ENCODE data around the gene CBL.

CBL gene

DNA sequence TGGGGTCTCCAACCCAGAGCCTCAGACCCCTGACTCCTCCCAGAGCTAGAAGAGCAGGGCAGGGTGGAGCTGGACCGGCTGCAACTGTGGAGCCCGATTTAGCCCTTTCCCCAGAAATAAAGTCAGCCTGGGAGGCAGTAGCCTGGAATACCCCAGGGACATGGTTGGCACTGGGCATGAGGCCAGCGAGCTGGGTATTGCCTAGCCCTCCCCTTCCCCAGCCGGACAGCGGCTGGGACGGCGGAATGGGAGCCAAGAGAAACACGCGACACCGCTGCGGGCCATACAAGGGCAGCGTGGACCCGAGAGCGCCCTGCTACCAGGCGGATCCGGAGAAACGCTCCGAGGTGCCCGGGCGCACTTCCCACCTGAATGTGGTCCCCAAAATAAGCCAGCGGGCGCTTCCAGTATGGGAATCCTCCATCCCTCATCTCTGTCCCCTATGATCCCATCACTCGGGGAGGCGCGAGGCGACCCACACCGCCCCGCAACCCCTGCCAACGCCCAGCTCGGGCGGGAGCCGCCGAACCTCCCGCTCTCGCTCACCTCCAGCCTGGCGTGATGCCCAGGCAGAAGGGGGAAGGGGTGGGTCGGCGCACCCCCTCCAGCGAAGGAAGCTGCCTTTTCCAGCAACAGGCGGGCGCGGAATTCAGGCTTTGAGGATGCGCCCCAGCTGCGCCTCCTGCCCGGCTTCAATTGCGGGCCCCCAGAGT, 110.0 kb downstream of the CBL start:
- H3K27ac ChIP-seq (ENCODE audit: extremely low read depth, low read depth, low read length): peak overlapping the region; percentile 62; the same call in 1 of the 2 replicates
- peaks cover 0 to 30% of the 10 kb centered on the region in 2 experiments; a peak in 1 of 3 replicates for H3K36me3 ChIP-seq (ENCODE audit: control insufficient read depth in 2 of 2, insufficient read depth in 1 of 2, low read length in 2 of 2)
- ChIA-PET POLR2A (interaction anchor here (0.5 to 4.4 kb wide), 21 partner anchors 8 to 231 kb away, joined by 3 to 35 read pairs (median 5); partner anchors contain the start of genes C2CD2L, CBL, DPAGT1 and HINFP), CTCF (interaction anchor here (0.7 to 15.8 kb wide), 5 partner anchors 7 to 159 kb away, joined by 3 to 151 read pairs (median 4); partner anchors contain the start of gene C1QTNF5)
- no peaks in the 10 kb centered on the region for H3K9me3 ChIP-seq (ENCODE audit: control insufficient read depth, insufficient read depth, low read depth, low read length)
- H3K4me1 ChIP-seq (ENCODE audit: control insufficient read depth, insufficient read depth, low read length): no peaks in the 10 kb centered on the region; the same call in 1 of the 2 replicates
- peak overlapping the region; percentile 67 for H3K4me3 ChIP-seq (ENCODE audit: low read depth, low read length)
- TF ChIP-seq ZIC2 (tag by site-specific recombination; IDR thresholded peaks at IDR 0.05) (no peak), KLF7 (tag by site-specific recombination; IDR thresholded peaks at IDR 0.05; ENCODE audit: borderline replicate concordance) (0 out of 2 replicates have a peak, but pooled peaks have one; percentile 50), KLF1 (tag by site-specific recombination; IDR thresholded peaks at IDR 0.05) (peak; percentile 85), SCRT2 (tag by site-specific recombination; IDR thresholded peaks at IDR 0.05) (peak; percentile 96), KLF9 (tag by site-specific recombination; IDR thresholded peaks at IDR 0.05; ENCODE audit: low read depth) (peak; percentile 66), ZNF473 (tag by site-specific recombination; IDR thresholded peaks at IDR 0.05) (no peak), FEZF1 (tag by site-specific recombination; IDR thresholded peaks at IDR 0.05) (peak; percentile 84), ZBTB8A (tag by site-specific recombination; IDR thresholded peaks at IDR 0.05) (peak; percentile 84), ZNF510 (tag by site-specific recombination; IDR thresholded peaks at IDR 0.05; ENCODE audit: insufficient replicate concordance) (no peak), ZBTB20 (tag by site-specific recombination; IDR thresholded peaks at IDR 0.05) (0 out of 2 replicates have a peak, but pooled peaks have one; percentile 27), ZXDB (tag by site-specific recombination; IDR thresholded peaks at IDR 0.05) (0 out of 2 replicates have a peak, but pooled peaks have one; percentile 15), ZNF341 (tag by site-specific recombination; IDR thresholded peaks at IDR 0.05; ENCODE audit: low read depth) (peak; percentile 25; the same call in 1 of the 2 replicates), ZFHX2 (tag by site-specific recombination; conservative IDR thresholded peaks at IDR 0.05) (peak; percentile 52), KLF16 (tag by site-specific recombination; IDR thresholded peaks at IDR 0.05) (peak; percentile 69), EGR2 (tag by site-specific recombination; IDR thresholded peaks at IDR 0.05; ENCODE audit: low read depth) (peak; percentile 64; the same call in 1 of the 2 replicates), SP7 (tag by site-specific recombination; IDR thresholded peaks at IDR 0.05) (0 out of 2 replicates have a peak, but pooled peaks have one; percentile 38), ZNF121 (tag by site-specific recombination; IDR thresholded peaks at IDR 0.05) (no peak), SCRT1 (tag by site-specific recombination; IDR thresholded peaks at IDR 0.05; ENCODE audit: borderline replicate concordance) (peak; percentile 66), ZSCAN30 (tag by site-specific recombination; IDR thresholded peaks at IDR 0.05) (0 out of 2 replicates have a peak, but pooled peaks have one; percentile 12)
- TF ChIP-seq, protein P1, sequence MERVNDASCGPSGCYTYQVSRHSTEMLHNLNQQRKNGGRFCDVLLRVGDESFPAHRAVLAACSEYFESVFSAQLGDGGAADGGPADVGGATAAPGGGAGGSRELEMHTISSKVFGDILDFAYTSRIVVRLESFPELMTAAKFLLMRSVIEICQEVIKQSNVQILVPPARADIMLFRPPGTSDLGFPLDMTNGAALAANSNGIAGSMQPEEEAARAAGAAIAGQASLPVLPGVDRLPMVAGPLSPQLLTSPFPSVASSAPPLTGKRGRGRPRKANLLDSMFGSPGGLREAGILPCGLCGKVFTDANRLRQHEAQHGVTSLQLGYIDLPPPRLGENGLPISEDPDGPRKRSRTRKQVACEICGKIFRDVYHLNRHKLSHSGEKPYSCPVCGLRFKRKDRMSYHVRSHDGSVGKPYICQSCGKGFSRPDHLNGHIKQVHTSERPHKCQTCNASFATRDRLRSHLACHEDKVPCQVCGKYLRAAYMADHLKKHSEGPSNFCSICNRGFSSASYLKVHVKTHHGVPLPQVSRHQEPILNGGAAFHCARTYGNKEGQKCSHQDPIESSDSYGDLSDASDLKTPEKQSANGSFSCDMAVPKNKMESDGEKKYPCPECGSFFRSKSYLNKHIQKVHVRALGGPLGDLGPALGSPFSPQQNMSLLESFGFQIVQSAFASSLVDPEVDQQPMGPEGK (tag by site-specific recombination; IDR thresholded peaks at IDR 0.05): peak; percentile 84
- TF ChIP-seq, protein P2, sequence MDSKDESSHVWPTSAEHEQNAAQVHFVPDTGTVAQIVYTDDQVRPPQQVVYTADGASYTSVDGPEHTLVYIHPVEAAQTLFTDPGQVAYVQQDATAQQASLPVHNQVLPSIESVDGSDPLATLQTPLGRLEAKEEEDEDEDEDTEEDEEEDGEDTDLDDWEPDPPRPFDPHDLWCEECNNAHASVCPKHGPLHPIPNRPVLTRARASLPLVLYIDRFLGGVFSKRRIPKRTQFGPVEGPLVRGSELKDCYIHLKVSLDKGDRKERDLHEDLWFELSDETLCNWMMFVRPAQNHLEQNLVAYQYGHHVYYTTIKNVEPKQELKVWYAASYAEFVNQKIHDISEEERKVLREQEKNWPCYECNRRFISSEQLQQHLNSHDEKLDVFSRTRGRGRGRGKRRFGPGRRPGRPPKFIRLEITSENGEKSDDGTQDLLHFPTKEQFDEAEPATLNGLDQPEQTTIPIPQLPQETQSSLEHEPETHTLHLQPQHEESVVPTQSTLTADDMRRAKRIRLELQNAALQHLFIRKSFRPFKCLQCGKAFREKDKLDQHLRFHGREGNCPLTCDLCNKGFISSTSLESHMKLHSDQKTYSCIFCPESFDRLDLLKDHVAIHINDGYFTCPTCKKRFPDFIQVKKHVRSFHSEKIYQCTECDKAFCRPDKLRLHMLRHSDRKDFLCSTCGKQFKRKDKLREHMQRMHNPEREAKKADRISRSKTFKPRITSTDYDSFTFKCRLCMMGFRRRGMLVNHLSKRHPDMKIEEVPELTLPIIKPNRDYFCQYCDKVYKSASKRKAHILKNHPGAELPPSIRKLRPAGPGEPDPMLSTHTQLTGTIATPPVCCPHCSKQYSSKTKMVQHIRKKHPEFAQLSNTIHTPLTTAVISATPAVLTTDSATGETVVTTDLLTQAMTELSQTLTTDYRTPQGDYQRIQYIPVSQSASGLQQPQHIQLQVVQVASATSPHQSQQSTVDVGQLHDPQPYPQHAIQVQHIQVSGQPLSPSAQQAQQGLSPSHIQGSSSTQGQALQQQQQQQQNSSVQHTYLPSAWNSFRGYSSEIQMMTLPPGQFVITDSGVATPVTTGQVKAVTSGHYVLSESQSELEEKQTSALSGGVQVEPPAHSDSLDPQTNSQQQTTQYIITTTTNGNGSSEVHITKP (tag by site-specific recombination; IDR thresholded peaks at IDR 0.05): peak; percentile 43; the same call in 1 of the 2 replicates
- TF ChIP-seq, protein P3, sequence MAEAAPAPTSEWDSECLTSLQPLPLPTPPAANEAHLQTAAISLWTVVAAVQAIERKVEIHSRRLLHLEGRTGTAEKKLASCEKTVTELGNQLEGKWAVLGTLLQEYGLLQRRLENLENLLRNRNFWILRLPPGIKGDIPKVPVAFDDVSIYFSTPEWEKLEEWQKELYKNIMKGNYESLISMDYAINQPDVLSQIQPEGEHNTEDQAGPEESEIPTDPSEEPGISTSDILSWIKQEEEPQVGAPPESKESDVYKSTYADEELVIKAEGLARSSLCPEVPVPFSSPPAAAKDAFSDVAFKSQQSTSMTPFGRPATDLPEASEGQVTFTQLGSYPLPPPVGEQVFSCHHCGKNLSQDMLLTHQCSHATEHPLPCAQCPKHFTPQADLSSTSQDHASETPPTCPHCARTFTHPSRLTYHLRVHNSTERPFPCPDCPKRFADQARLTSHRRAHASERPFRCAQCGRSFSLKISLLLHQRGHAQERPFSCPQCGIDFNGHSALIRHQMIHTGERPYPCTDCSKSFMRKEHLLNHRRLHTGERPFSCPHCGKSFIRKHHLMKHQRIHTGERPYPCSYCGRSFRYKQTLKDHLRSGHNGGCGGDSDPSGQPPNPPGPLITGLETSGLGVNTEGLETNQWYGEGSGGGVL (tag by site-specific recombination; IDR thresholded peaks at IDR 0.05): peak; percentile 98
- TF ChIP-seq, protein P4, sequence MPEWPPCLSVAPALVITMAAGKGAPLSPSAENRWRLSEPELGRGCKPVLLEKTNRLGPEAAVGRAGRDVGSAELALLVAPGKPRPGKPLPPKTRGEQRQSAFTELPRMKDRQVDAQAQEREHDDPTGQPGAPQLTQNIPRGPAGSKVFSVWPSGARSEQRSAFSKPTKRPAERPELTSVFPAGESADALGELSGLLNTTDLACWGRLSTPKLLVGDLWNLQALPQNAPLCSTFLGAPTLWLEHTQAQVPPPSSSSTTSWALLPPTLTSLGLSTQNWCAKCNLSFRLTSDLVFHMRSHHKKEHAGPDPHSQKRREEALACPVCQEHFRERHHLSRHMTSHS (tag by site-specific recombination; IDR thresholded peaks at IDR 0.05): no peak
- TF ChIP-seq, protein P5, sequence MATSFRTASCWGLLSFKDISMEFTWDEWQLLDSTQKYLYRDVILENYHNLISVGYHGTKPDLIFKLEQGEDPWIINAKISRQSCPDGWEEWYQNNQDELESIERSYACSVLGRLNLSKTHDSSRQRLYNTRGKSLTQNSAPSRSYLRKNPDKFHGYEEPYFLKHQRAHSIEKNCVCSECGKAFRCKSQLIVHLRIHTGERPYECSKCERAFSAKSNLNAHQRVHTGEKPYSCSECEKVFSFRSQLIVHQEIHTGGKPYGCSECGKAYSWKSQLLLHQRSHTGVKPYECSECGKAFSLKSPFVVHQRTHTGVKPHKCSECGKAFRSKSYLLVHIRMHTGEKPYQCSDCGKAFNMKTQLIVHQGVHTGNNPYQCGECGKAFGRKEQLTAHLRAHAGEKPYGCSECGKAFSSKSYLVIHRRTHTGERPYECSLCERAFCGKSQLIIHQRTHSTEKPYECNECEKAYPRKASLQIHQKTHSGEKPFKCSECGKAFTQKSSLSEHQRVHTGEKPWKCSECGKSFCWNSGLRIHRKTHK (tag by site-specific recombination; IDR thresholded peaks at IDR 0.05): no peak
